SK-N-SH (cell line): ENCODE data around the gene NFASC. TPM values are rescaled to one million over a fixed set of nuclear protein-coding genes. Genes with fewer than 3 reads are reported as not detected.

Experiments
- CTCF ChIA-PET: fragments of 300-600, 350-600 bp; formaldehyde crosslinking; extraction: SDS; loops from one replicate; lab custom pipeline; 2021; lab: Yijun Ruan, JAX
- POLR2A ChIA-PET: fragments of 350-600 bp; sonication (Branson Sonifier 250); formaldehyde crosslinking; extraction: SDS; loops from one replicate; lab custom pipeline; 2020; ENCODE audit warnings: antibody characterized with exemption, inconsistent platforms; lab: Yijun Ruan, JAX
- DNase-seq: peaks from one replicate; pipeline ENCODE4 v3.0.0; 2012
- H2AFZ ChIP-seq: fragments of 200-600 bp; sonication (generic); 2 replicates; pipeline ENCODE4 v1.8.1; 2016; ENCODE audit warnings: antibody characterized with exemption, mild to moderate bottlenecking, low read depth
- H3F3A ChIP-seq: fragments of 200-600 bp; sonication (generic); replicated peaks from 2 replicates; pipeline ENCODE3; 2016; ENCODE audit warnings: antibody characterized with exemption, mild to moderate bottlenecking; ENCODE audit not compliant: insufficient read depth
- H3K27ac ChIP-seq, 2 experiments: fragments of 200-500 bp in 1 of 2; fragments of 200-600 bp in 1 of 2; sonication (Bioruptor generic) in 1 of 2; sonication (generic), shearing (Covaris generic) in 1 of 2; 2 replicates each; pipeline versions ENCODE4 v1.5.1 to v1.6.1; 2014 to 2016; ENCODE audit warnings: low read depth in 2 of 2, inconsistent platforms in 1 of 2, low read length in 1 of 2, mild to moderate bottlenecking in 1 of 2, mixed read lengths in 1 of 2
- H3K27me3 ChIP-seq: fragments of 200-600 bp; sonication (generic), shearing (Covaris generic); 2 replicates; pipeline ENCODE4 v1.6.1; 2016; ENCODE audit warnings: mixed run types; ENCODE audit not compliant: insufficient read depth
- H3K36me3 ChIP-seq, 2 experiments: fragments of 200-500 bp in 1 of 2; fragments of 200-600 bp in 1 of 2; sonication (Bioruptor generic) in 1 of 2; sonication (generic) in 1 of 2; replicated peaks in 1 of 2; 2 replicates each; pipeline versions ENCODE3 to v1.5.1; 2014 to 2016; ENCODE audit warnings: low read length in 1 of 2, mild to moderate bottlenecking in 1 of 2; ENCODE audit not compliant: insufficient read depth in 2 of 2, control insufficient read depth in 1 of 2
- H3K4me1 ChIP-seq, 2 experiments: fragments of 200-500 bp in 1 of 2; fragments of 200-600 bp in 1 of 2; sonication (Bioruptor generic) in 1 of 2; sonication (generic), shearing (Covaris generic) in 1 of 2; 2 replicates each; pipeline versions ENCODE4 v1.5.1 to v1.6.1; 2014 to 2016; ENCODE audit warnings: low read depth in 1 of 2, low read length in 1 of 2, mixed run types in 1 of 2; ENCODE audit not compliant: insufficient read depth in 2 of 2, control insufficient read depth in 1 of 2
- H3K4me2 ChIP-seq: fragments of 200-600 bp; sonication (generic), shearing (Covaris generic); 2 replicates; pipeline ENCODE4 v1.6.1; 2017; ENCODE audit warnings: mixed run types
- H3K4me3 ChIP-seq, 2 experiments: fragments of 200-500 bp in 1 of 2; fragments of 200-600 bp in 1 of 2; sonication (Bioruptor generic) in 1 of 2; sonication (generic), shearing (Covaris generic) in 1 of 2; 2 replicates each; pipeline versions ENCODE4 v1.5.1 to v1.8.1; 2014 to 2016; ENCODE audit warnings: low read depth in 2 of 2, inconsistent platforms in 1 of 2, low read length in 1 of 2, mild to moderate bottlenecking in 1 of 2, mixed read lengths in 1 of 2, moderate library complexity in 1 of 2
- H3K79me2 ChIP-seq: fragments of 200-600 bp; sonication (generic); 2 replicates; pipeline ENCODE4 v1.8.1; 2017; ENCODE audit warnings: mild to moderate bottlenecking; ENCODE audit not compliant: insufficient read depth
- H3K9ac ChIP-seq: fragments of 200-600 bp; sonication (generic); 2 replicates; pipeline ENCODE4 v1.6.1; 2017; ENCODE audit warnings: mixed run types
- H3K9me2 ChIP-seq: fragments of 200-600 bp; sonication (generic); 2 replicates; pipeline ENCODE4 v1.6.1; 2017; ENCODE audit warnings: mixed run types
- H3K9me3 ChIP-seq: fragments of 200-600 bp; sonication (generic); 2 replicates; pipeline ENCODE4 v1.6.1; 2017; ENCODE audit warnings: mixed run types, mild to moderate bottlenecking, moderate library complexity
- H4K20me1 ChIP-seq: fragments of 200-600 bp; sonication (generic); 2 replicates; pipeline ENCODE4 v1.6.1; 2017; ENCODE audit warnings: mild to moderate bottlenecking, mixed run types; ENCODE audit not compliant: insufficient read depth
- EZH2phosphoT487 ChIP-seq: fragments of 200-600 bp; sonication (generic); IDR thresholded peaks from 2 replicates; pipeline ENCODE4 v1.6.1; 2017; ENCODE audit warnings: low read depth, mixed run types, mild to moderate bottlenecking, antibody characterized with exemption, moderate library complexity, borderline replicate concordance
- FOXM1 ChIP-seq: IDR thresholded peaks from 2 replicates; pipeline ENCODE4 v1.4.0; 2012; ENCODE audit warnings: low read depth, mild to moderate bottlenecking
- JUND ChIP-seq: IDR thresholded peaks from 2 replicates; pipeline ENCODE4 v1.4.0; 2012
- MXI1 ChIP-seq: IDR thresholded peaks from 2 replicates; pipeline ENCODE4 v1.6.1; 2012; ENCODE audit warnings: mild to moderate bottlenecking, low read depth, low read length, improper control_type of control experiment
- RFX5 ChIP-seq: IDR thresholded peaks from 2 replicates; pipeline ENCODE4 v1.6.1; 2012; ENCODE audit warnings: mild to moderate bottlenecking, improper control_type of control experiment, low read length
- SIN3A ChIP-seq: IDR thresholded peaks from 2 replicates; pipeline ENCODE4 v1.6.1; 2012; ENCODE audit warnings: low read depth, mild to moderate bottlenecking, low read length, moderate library complexity, borderline replicate concordance
- SMC3 ChIP-seq: IDR thresholded peaks from 2 replicates; pipeline ENCODE4 v1.6.1; 2012; ENCODE audit warnings: low read depth, low read length, improper control_type of control experiment
- TAF1 ChIP-seq: IDR thresholded peaks from 2 replicates; pipeline ENCODE4 v1.6.1; 2012; ENCODE audit warnings: low read depth, mild to moderate bottlenecking, low read length, moderate library complexity, borderline replicate concordance
- TEAD4 ChIP-seq: IDR thresholded peaks from 2 replicates; pipeline ENCODE4 v1.4.0; 2012; ENCODE audit warnings: mild to moderate bottlenecking, borderline replicate concordance; ENCODE audit not compliant: insufficient read depth
- ZBTB33 ChIP-seq: IDR thresholded peaks from 2 replicates; pipeline ENCODE4 v1.4.0; 2012; ENCODE audit warnings: low read depth, borderline replicate concordance
- WGBS: methylation state at CpG from one replicate; pipeline ENCODE4 v1.1.6; 2017; ENCODE audit warnings: low lambda C conversion rate; 5-methylcytosine and 5-hydroxymethylcytosine counted together
- polyA plus RNA-seq, 3 experiments: library from polyadenylated mRNA; depleted of rRNA; stranded (reverse); fragments of >200 nt; gene quantifications; 2 replicates each; pipeline ENCODE4 v1.2.3, GENCODE V29; 2012
- TF ChIP-seq, protein P1 (sequence below): IDR thresholded peaks from 2 replicates; pipeline ENCODE4 v1.4.0; 2012; ENCODE audit warnings: low read depth
- TF ChIP-seq, protein P2 (sequence below): IDR thresholded peaks from 2 replicates; pipeline ENCODE4 v1.6.1; 2012; ENCODE audit warnings: mild to moderate bottlenecking, low read depth, low read length, moderate library complexity

NFASC gene
- polyA plus RNA-seq, 1 of the 3 experiments (the other 2 are of a cell fraction), result 6.0 TPM

DNA sequence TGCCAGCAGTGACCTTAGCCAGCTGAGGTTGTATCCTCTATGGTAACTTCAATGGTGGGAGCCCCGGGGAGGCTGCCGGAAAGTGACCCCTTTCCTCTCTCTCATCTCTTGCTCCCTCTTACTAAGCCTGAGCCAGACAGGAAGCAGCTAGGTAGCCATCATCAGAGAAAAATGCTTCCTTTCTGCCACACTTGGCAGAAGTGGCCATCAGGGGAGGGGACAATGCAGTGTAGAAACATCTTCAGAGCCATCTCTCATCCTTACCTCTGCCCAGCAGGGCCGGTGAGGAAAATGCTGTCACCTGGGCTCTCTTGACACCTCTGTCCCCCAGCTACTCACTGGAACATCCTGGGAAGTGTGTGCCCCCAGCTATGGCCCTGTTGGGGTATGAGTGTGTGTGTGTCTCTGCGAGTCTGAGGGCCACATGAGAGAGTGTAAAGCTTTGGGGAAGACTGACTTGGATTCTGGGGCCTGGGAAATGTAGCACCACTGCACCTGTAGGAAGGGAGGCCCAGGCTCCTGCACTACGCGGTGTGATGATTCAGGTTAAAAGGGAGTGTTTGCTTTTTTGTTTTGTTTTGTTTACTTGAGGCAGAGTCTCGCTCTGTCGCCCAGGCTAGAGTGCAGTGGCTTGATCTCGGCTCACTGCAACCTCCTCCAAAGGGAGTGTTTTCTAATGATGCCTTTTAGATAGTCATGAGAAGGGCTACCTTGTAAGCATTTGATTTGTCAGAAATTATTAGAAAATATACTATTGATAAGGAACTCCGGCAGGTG, 123.6 kb downstream of the NFASC start:
- H3K27me3 ChIP-seq, result no peaks in the 10 kb centered on the region
- POLR2A ChIA-PET, result no interaction called here

DNA sequence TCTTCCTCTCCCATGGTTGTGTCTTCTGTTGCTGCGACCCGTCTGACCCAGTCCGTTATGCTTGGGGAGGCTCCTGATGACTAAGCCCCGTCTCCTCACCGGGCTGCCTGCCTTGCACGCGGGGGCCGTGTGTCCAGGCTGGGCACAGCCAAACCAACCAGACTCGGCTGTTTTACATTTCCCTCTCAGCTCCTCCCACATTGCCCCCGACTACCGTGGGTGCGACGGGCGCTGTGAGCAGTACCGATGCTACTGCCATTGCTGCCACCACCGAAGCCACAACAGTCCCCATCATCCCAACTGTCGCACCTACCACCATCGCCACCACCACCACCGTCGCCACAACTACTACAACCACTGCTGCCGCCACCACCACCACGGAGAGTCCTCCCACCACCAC, 126.3 kb downstream of the NFASC start:
- Histone ChIP-seq H3K27ac (no peak overlapping the region), H3K4me3 (no peak overlapping the region), H3K79me2 (no peaks in the 10 kb centered on the region), H4K20me1 (no peaks in the 10 kb centered on the region), H3K9me2 (no peaks in the 10 kb centered on the region), H3K9me3 (no peaks in the 10 kb centered on the region), H3K27me3 (no peaks in the 10 kb centered on the region), H3F3A (no peaks in the 10 kb centered on the region), H3K9ac (no peak overlapping the region), H2AFZ (no peak overlapping the region), H3K4me1 (peaks cover 0 to under 1% of the 10 kb centered on the region in 2 experiments; a peak in 2 of 4 replicates), H3K36me3 (no peaks in the 10 kb centered on the region), H3K4me2 (no peak overlapping the region)
- WGBS, result 75% methylated on average over 17 of the region's 22 CpGs
- ChIA-PET POLR2A (no interaction called here), CTCF (interaction anchor here (0.8 to 26.4 kb wide), 4 partner anchors 8 to 190 kb away, joined by 3 to 756 read pairs (median 51); no protein-coding TSS in a partner anchor)
- TF ChIP-seq TEAD4, result no peak
- TF ChIP-seq JUND, result no peak
- TF ChIP-seq MXI1, result no peak
- TF ChIP-seq TAF1, result no peak
- TF ChIP-seq, protein P1, sequence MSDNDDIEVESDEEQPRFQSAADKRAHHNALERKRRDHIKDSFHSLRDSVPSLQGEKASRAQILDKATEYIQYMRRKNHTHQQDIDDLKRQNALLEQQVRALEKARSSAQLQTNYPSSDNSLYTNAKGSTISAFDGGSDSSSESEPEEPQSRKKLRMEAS, result no peak
- DNase-seq, result no peak

More for the DNA sequence above, 123.6 kb downstream of the NFASC start:
- H3K36me3 ChIP-seq, result no peaks in the 10 kb centered on the region
- no peaks in the 10 kb centered on the region for H3F3A ChIP-seq
- H3K4me3 ChIP-seq, result no peak overlapping the region
- TF ChIP-seq SIN3A, result no peak
- no peak for TF ChIP-seq SMC3
- TF ChIP-seq, all 33 proteins: peak for 0
- 83% methylated on average over 9 of the region's 10 CpGs for WGBS
- Histone ChIP-seq H2AFZ (no peak overlapping the region), H3K79me2 (no peaks in the 10 kb centered on the region), H3K27ac (no peak overlapping the region), H3K9ac (no peak overlapping the region), H3K9me3 (no peaks in the 10 kb centered on the region), H3K9me2 (no peaks in the 10 kb centered on the region), H4K20me1 (no peaks in the 10 kb centered on the region), H3K4me1 (no peaks in the 10 kb centered on the region; a peak in 1 of 4 replicates), H3K4me2 (no peak overlapping the region; the same call in 1 of the 2 replicates)
- no peak for DNase-seq
- CTCF ChIA-PET, result interaction anchor here (0.7 to 26.4 kb wide), 8 partner anchors 10 to 263 kb away, joined by 3 to 756 read pairs (median 4); partner anchors contain the start of gene RBBP5

GRCh38 chr1:204997591-204998355, 127.1 kb downstream of the NFASC start:
- Histone ChIP-seq H3K9ac (no peak overlapping the region), H4K20me1 (no peaks in the 10 kb centered on the region), H3K4me1 (peaks cover 0 to 4% of the 10 kb centered on the region in 2 experiments; a peak in 2 of 4 replicates), H3K27me3 (no peaks in the 10 kb centered on the region), H3K4me2 (no peak overlapping the region), H3K79me2 (no peaks in the 10 kb centered on the region), H3K4me3 (no peak overlapping the region), H3K27ac (no peak overlapping the region), H2AFZ (no peak overlapping the region), H3K9me2 (no peaks in the 10 kb centered on the region), H3K9me3 (no peaks in the 10 kb centered on the region), H3F3A (no peaks in the 10 kb centered on the region), H3K36me3 (no peaks in the 10 kb centered on the region)
- ChIA-PET CTCF (interaction anchor here (0.7 to 26.4 kb wide), 7 partner anchors 9 to 258 kb away, joined by 3 to 756 read pairs (median 5); no protein-coding TSS in a partner anchor), POLR2A (no interaction called here)
- DNase-seq, result no peak
- 71% methylated on average over 14 of the region's 16 CpGs for WGBS
- TF ChIP-seq RFX5, result no peak
- TF ChIP-seq EZH2phosphoT487, result no peak
- TF ChIP-seq, protein P2, sequence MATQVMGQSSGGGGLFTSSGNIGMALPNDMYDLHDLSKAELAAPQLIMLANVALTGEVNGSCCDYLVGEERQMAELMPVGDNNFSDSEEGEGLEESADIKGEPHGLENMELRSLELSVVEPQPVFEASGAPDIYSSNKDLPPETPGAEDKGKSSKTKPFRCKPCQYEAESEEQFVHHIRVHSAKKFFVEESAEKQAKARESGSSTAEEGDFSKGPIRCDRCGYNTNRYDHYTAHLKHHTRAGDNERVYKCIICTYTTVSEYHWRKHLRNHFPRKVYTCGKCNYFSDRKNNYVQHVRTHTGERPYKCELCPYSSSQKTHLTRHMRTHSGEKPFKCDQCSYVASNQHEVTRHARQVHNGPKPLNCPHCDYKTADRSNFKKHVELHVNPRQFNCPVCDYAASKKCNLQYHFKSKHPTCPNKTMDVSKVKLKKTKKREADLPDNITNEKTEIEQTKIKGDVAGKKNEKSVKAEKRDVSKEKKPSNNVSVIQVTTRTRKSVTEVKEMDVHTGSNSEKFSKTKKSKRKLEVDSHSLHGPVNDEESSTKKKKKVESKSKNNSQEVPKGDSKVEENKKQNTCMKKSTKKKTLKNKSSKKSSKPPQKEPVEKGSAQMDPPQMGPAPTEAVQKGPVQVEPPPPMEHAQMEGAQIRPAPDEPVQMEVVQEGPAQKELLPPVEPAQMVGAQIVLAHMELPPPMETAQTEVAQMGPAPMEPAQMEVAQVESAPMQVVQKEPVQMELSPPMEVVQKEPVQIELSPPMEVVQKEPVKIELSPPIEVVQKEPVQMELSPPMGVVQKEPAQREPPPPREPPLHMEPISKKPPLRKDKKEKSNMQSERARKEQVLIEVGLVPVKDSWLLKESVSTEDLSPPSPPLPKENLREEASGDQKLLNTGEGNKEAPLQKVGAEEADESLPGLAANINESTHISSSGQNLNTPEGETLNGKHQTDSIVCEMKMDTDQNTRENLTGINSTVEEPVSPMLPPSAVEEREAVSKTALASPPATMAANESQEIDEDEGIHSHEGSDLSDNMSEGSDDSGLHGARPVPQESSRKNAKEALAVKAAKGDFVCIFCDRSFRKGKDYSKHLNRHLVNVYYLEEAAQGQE, result no peak
- TF ChIP-seq FOXM1, result no peak
- TF ChIP-seq ZBTB33, result no peak
